Ovary (tissue), 9 donors: ENCODE measurements around the gene LIPF. TPM values are rescaled to one million over a fixed set of nuclear protein-coding genes. Genes with fewer than 3 reads are reported as not detected.

Experiments
- DNase-seq, 5 donors: peaks; one replicate each; pipeline ENCODE4 v3.0.0-alpha.2; 2019 to 2020
- H3K27ac ChIP-seq, 2 donors: fragments of 200-600 bp; one replicate each; pipeline versions ENCODE4 v1.5.1 to v1.8.0; 2019 to 2022
- H3K27me3 ChIP-seq: fragments of 200-600 bp; one replicate; pipeline ENCODE4 v1.8.0; 2022
- H3K36me3 ChIP-seq: fragments of 200-600 bp; sonication (generic); one replicate; pipeline ENCODE4 v1.5.1; 2019
- H3K4me1 ChIP-seq: one replicate; pipeline ENCODE4 v1.8.1; 2013; ENCODE audit warnings: mild to moderate bottlenecking, moderate library complexity; ENCODE audit not compliant: insufficient read depth
- H3K4me3 ChIP-seq: fragments of 200-600 bp; sonication (generic); one replicate; pipeline ENCODE4 v1.5.1; 2017
- H3K9me3 ChIP-seq, 2 donors: fragments of 200-600 bp in 1 of 2; sonication (generic) in 1 of 2; one replicate each; pipeline versions ENCODE4 v1.5.1 to v1.8.1; 2013 to 2019; ENCODE audit warnings: mild to moderate bottlenecking in 1 of 2, moderate library complexity in 1 of 2
- EP300 ChIP-seq: sonication (generic); formaldehyde crosslinking; IDR thresholded peaks from one replicate; pipeline ENCODE4 v1.6.1; 2017; ENCODE audit warnings: antibody characterized with exemption
- POLR2A ChIP-seq: fragments of 450-650 bp; IDR thresholded peaks from one replicate; pipeline ENCODE4 v1.6.1; 2017; ENCODE audit warnings: antibody characterized with exemption, mild to moderate bottlenecking, moderate library complexity
- WGBS, 3 donors: extraction: QIAGEN DNeasy Blood & Tissue Kit in 1 of 3; methylation state at CpG; one replicate each; pipeline versions ENCODE4 v1.1.5 to v1.1.7; 2013 to 2017; 5-methylcytosine and 5-hydroxymethylcytosine counted together
- intact Hi-C, 4 donors: fragments of 100-400 bp; cut with DNase I; formaldehyde crosslinking; loops; one replicate each; pipeline versions ENCODE4 v1.11.0 to v1.15.1; 2022 to 2023
- polyA plus RNA-seq, 2 donors: library from polyadenylated mRNA; stranded (reverse); fragments of 200-250 nt in 1 of 2; fragments of 350-450 nt in 1 of 2; fragmentation: Illumina TruSeq in 1 of 2; extraction: RNeasy Lipid Tissue Mini Kit (QIAGEN cat#74804) in 1 of 2; gene quantifications; one replicate each; pipeline ENCODE4 v1.2.3, GENCODE V29; 2013 to 2014
- total RNA-seq, 7 donors: library from RNA; depleted of rRNA in 2 of 7; stranded (reverse); fragments of >200 nt in 2 of 7; fragmentation: NEBNext Ultra II Directional in 3 of 7; extraction: Animal tissue kit (Norgen Biotek cat#: 25700) in 3 of 7; gene quantifications; one replicate each; pipeline versions ENCODE4 v1.1.0 to v1.2.4, GENCODE V29; 2016 to 2023
- TF ChIP-seq, protein P1 (sequence below), 3 donors: fragments of 450-650 bp in 2 of 3; fragments of 200-600 bp in 1 of 3; IDR thresholded peaks; one replicate each; pipeline versions ENCODE4 v1.5.1 to v1.8.0; 2016 to 2022; ENCODE audit warnings: antibody characterized with exemption in 3 of 3, mild to moderate bottlenecking in 1 of 3
- donor health status: DM: no; HTN: no; CAD: no; lungs with moderate emphysema.
- donor health status: DM: no; HTN: no; CAD: no.
- donor health status: Bipolar disorder and iron deficiency.
- donor health status: DM: yes; HTN: yes; CAD: no.
- donor health status: DM: no; HTN: no; CAD: no.
- donor health status: DM: yes; HTN: yes; CAD: no.

LIPF gene
- total and polyA plus RNA-seq, 9 donors = 0.75 TPM; not detected in 8

DNA sequence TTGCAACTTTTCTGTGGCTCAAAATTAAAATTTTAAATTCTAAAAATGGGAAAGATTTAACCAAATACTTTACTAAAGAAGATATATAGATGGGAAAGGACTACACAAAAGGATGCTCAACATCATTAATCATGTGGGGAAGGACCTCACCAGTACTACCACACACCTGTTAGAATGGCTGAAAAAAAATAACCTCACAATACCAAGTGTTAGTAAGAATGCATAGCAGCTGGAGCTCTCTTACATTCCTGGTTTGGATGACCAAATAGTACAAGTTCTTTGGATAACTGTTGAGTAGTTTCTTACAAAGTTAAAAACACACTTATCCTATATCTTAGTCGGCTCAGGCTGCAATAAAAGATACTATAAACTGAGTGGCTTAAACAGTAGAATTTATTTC lies 43.8 kb upstream of the LIPF start:
- Histone ChIP-seq H3K27me3 (no peaks in the 10 kb centered on the region), H3K4me3 (no peak overlapping the region), H3K4me1 (no peaks in the 10 kb centered on the region), H3K9me3 (no peaks in the 10 kb centered on the region), H3K27ac (no peak overlapping the region), H3K36me3 (no peaks in the 10 kb centered on the region)
- DNase-seq = no peak
- intact Hi-C loops = no loop called here
- 47 to 63% (median 60%) methylated on average over 1 of the region's 1 CpG for WGBS, 3 donors
- TF ChIP-seq EP300 = no peak
- TF ChIP-seq, protein P1, sequence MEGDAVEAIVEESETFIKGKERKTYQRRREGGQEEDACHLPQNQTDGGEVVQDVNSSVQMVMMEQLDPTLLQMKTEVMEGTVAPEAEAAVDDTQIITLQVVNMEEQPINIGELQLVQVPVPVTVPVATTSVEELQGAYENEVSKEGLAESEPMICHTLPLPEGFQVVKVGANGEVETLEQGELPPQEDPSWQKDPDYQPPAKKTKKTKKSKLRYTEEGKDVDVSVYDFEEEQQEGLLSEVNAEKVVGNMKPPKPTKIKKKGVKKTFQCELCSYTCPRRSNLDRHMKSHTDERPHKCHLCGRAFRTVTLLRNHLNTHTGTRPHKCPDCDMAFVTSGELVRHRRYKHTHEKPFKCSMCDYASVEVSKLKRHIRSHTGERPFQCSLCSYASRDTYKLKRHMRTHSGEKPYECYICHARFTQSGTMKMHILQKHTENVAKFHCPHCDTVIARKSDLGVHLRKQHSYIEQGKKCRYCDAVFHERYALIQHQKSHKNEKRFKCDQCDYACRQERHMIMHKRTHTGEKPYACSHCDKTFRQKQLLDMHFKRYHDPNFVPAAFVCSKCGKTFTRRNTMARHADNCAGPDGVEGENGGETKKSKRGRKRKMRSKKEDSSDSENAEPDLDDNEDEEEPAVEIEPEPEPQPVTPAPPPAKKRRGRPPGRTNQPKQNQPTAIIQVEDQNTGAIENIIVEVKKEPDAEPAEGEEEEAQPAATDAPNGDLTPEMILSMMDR (IDR thresholded peaks at IDR 0.05) = no peak
- TF ChIP-seq POLR2A = no peak

- H3K36me3 ChIP-seq = no peaks in the 10 kb centered on the region
- no peak overlapping the region for H3K4me3 ChIP-seq
- DNase-seq = no peak
- no peak for TF ChIP-seq EP300
- no peak for TF ChIP-seq POLR2A
- TF ChIP-seq, protein P1 (IDR thresholded peaks at IDR 0.05) = no peak
- intact Hi-C loops = no loop called here
- no peak overlapping the region for H3K27ac ChIP-seq
- H3K4me1 ChIP-seq = no peaks in the 10 kb centered on the region
- H3K27me3 ChIP-seq = no peaks in the 10 kb centered on the region
- WGBS, 3 donors = 48 to 64% (median 51%) methylated on average over 2 of the region's 2 CpGs
- no peaks in the 10 kb centered on the region for H3K9me3 ChIP-seq
These were observed 40.4 kb upstream of the LIPF start for GRCh38 chr10:88623835-88624234.

GRCh38 chr10:88624840-88625239 lies 39.4 kb upstream of the LIPF start:
- intact Hi-C loops = no loop called here
- Histone ChIP-seq H3K4me3 (no peak overlapping the region), H3K27ac (no peak overlapping the region), H3K4me1 (no peaks in the 10 kb centered on the region), H3K9me3 (no peaks in the 10 kb centered on the region), H3K36me3 (no peaks in the 10 kb centered on the region), H3K27me3 (no peaks in the 10 kb centered on the region)
- no peak for DNase-seq
- no peak for TF ChIP-seq POLR2A
- no peak for TF ChIP-seq EP300

GRCh38 chr10:88640186-88640585 lies 24.1 kb upstream of the LIPF start:
- intact Hi-C loops = no loop called here
- H3K9me3 ChIP-seq = peaks cover 0 to 5% of the 10 kb centered on the region in 2 donors
- no peaks in the 10 kb centered on the region for H3K36me3 ChIP-seq
- no peaks in the 10 kb centered on the region for H3K4me1 ChIP-seq
- DNase-seq = no peak
- no peaks in the 10 kb centered on the region for H3K27me3 ChIP-seq
- no peak overlapping the region for H3K4me3 ChIP-seq
- no peak overlapping the region for H3K27ac ChIP-seq
- TF ChIP-seq EP300 = no peak
- TF ChIP-seq, protein P1 (IDR thresholded peaks at IDR 0.05) = no peak
- TF ChIP-seq POLR2A = no peak
- WGBS, 3 donors = 25 to 45% (median 33%) methylated on average over 2 of the region's 2 CpGs

DNA sequence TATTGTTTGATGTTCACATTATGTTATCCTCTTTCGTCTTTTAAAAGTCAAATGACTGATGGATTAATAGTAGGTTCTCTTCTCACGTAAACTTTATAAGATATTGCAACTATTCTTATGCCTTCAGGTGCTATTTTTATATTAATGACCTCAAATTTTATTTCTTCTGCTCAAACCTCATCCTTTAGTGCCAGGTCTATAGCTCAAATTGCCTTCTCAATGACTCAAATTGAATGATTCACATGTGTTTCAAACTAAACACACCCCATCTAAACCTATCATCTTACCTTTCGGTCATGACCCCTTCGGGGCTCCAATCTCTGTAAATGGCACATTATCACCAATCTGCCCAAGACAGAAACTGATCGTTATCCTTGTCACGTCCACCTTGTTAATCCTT lies 22.0 kb upstream of the LIPF start:
- DNase-seq = no peak
- Histone ChIP-seq H3K9me3 (peaks cover 0 to 5% of the 10 kb centered on the region in 2 donors), H3K36me3 (no peaks in the 10 kb centered on the region), H3K4me1 (no peaks in the 10 kb centered on the region), H3K27me3 (no peaks in the 10 kb centered on the region), H3K27ac (no peak overlapping the region), H3K4me3 (no peak overlapping the region)
- 79 to 85% (median 80%) methylated on average over 6 of the region's 6 CpGs for WGBS, 3 donors
- intact Hi-C loops = no loop called here
- TF ChIP-seq EP300 = no peak
- no peak for TF ChIP-seq POLR2A
- TF ChIP-seq, protein P1 (IDR thresholded peaks at IDR 0.05) = no peak
